ENCODE data around the gene PRAF2. TPM values are rescaled to one million over a fixed set of nuclear protein-coding genes. Genes with fewer than 3 reads are reported as not detected.
A peak's percentile ranks its signal among the peaks of the same experiment; 100 is the strongest.

The PRAF2 gene
- polyA plus RNA-seq, 4 donors, result 37.1 to 47.1 (median 42.3) TPM

GRCh38 chrX:49077941-49078340, 4.1 kb upstream of the PRAF2 start:
- no peak for DNase-seq (ENCODE audit: low read depth in 4 of 4, low spot score in 3 of 4)

GRCh38 chrX:49075347-49075746, 1.5 kb upstream of the PRAF2 start:
- DNase-seq (ENCODE audit: low read depth in 4 of 4, low spot score in 3 of 4), result no peak

GRCh38 chrX:49072712-49073095, 1.1 kb downstream of the PRAF2 start:
- no peak for DNase-seq (ENCODE audit: low read depth in 4 of 4, low spot score in 3 of 4)

GRCh38 chrX:49071877-49072711, 1.7 kb downstream of the PRAF2 start:
- DNase-seq (ENCODE audit: low read depth in 4 of 4, low spot score in 3 of 4), result peak in 1 of 4 donors; percentile 39

- DNase-seq (ENCODE audit: low read depth in 4 of 4, low spot score in 3 of 4), result no peak
Observed at GRCh38 chrX:49070988-49071387, 2.8 kb downstream of the PRAF2 start.

- DNase-seq (ENCODE audit: low read depth in 4 of 4, low spot score in 3 of 4), result no peak
Observed at GRCh38 chrX:49069038-49069437, 4.8 kb downstream of the PRAF2 start.

GRCh38 chrX:49067285-49068120, 6.3 kb downstream of the PRAF2 start:
- DNase-seq (ENCODE audit: low read depth in 4 of 4, low spot score in 3 of 4), result no peak

- no peak for DNase-seq (ENCODE audit: low read depth in 4 of 4, low spot score in 3 of 4)
Observed at GRCh38 chrX:49066690-49067089, 7.1 kb downstream of the PRAF2 start.

GRCh38 chrX:49066278-49066677, 7.5 kb downstream of the PRAF2 start:
- DNase-seq (ENCODE audit: low read depth in 4 of 4, low spot score in 3 of 4), result no peak

- DNase-seq (ENCODE audit: low read depth in 4 of 4, low spot score in 3 of 4), result no peak
Observed at GRCh38 chrX:49064735-49065134, 9.1 kb downstream of the PRAF2 start.

GRCh38 chrX:49064303-49064702, 9.5 kb downstream of the PRAF2 start:
- DNase-seq (ENCODE audit: low read depth in 4 of 4, low spot score in 3 of 4), result no peak

GRCh38 chrX:49063715-49064114, 10.1 kb downstream of the PRAF2 start:
- no peak for DNase-seq (ENCODE audit: low read depth in 4 of 4, low spot score in 3 of 4)

GRCh38 chrX:49061916-49062315, 11.9 kb downstream of the PRAF2 start:
- no peak for DNase-seq (ENCODE audit: low read depth in 4 of 4, low spot score in 3 of 4)

GRCh38 chrX:49061490-49061889, 12.3 kb downstream of the PRAF2 start:
- DNase-seq (ENCODE audit: low read depth in 4 of 4, low spot score in 3 of 4), result no peak

GRCh38 chrX:49060914-49061313, 12.9 kb downstream of the PRAF2 start:
- no peak for DNase-seq (ENCODE audit: low read depth in 4 of 4, low spot score in 3 of 4)

GRCh38 chrX:49059681-49060085, 14.1 kb downstream of the PRAF2 start:
- no peak for DNase-seq (ENCODE audit: low read depth in 4 of 4, low spot score in 3 of 4)

- no peak for DNase-seq (ENCODE audit: low read depth in 4 of 4, low spot score in 3 of 4)
Observed at GRCh38 chrX:49059201-49059600, 14.6 kb downstream of the PRAF2 start.

- no peak for DNase-seq (ENCODE audit: low read depth in 4 of 4, low spot score in 3 of 4)
Observed at GRCh38 chrX:49058794-49059193, 15.0 kb downstream of the PRAF2 start, which contains the start of gene CCDC120. Gene CCDC120 (plus strand): TSS chrX:49058999. CDS start chrX:49062042, 3,043 bp downstream.

- DNase-seq (ENCODE audit: low read depth in 4 of 4, low spot score in 3 of 4), result no peak
Observed at GRCh38 chrX:49054073-49054762, 19.6 kb downstream of the PRAF2 start.

- DNase-seq (ENCODE audit: low read depth in 4 of 4, low spot score in 3 of 4), result peak in 1 of 4 donors; percentile 49
Observed at GRCh38 chrX:49053223-49054072, 20.4 kb downstream of the PRAF2 start.
